ENCODE results near the gene SLC6A5.

Gene SLC6A5

DNA sequence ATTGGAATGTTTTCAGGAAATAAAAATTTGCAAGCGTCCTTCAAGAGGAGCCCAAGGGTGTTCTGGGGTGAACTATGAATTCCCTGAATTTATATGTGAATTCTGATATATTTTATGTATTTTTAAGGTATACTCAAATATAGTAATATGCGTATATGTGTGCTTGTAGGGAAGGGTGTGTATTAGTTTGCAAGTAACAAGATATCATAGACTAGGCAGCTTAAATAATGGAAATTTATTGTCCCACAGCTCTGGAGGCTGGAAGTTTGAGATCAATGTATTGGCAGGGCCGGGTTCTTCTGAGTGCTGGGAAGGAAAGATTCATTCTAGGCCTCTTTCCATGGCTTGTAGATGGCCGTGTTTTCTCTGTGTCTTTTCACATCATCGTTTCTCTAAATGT lies 16.2 kb upstream of the SLC6A5 start:
- Histone ChIP-seq H3K4me3 (ENCODE audit: low read depth in 1 of 2, low read length in 1 of 2) (no peak overlapping the region), H3K27ac (no peak overlapping the region)
- TF ChIP-seq, protein P1, sequence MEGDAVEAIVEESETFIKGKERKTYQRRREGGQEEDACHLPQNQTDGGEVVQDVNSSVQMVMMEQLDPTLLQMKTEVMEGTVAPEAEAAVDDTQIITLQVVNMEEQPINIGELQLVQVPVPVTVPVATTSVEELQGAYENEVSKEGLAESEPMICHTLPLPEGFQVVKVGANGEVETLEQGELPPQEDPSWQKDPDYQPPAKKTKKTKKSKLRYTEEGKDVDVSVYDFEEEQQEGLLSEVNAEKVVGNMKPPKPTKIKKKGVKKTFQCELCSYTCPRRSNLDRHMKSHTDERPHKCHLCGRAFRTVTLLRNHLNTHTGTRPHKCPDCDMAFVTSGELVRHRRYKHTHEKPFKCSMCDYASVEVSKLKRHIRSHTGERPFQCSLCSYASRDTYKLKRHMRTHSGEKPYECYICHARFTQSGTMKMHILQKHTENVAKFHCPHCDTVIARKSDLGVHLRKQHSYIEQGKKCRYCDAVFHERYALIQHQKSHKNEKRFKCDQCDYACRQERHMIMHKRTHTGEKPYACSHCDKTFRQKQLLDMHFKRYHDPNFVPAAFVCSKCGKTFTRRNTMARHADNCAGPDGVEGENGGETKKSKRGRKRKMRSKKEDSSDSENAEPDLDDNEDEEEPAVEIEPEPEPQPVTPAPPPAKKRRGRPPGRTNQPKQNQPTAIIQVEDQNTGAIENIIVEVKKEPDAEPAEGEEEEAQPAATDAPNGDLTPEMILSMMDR (IDR thresholded peaks at IDR 0.05): no peak

GRCh38 chr11:20584093-20584774 lies 15.2 kb upstream of the SLC6A5 start:
- peaks cover 17% of the 10 kb centered on the region for H3K27me3 ChIP-seq
- TF ChIP-seq, protein P1 (IDR thresholded peaks at IDR 0.05): no peak
- H3K27ac ChIP-seq: no peak overlapping the region
- no peaks in the 10 kb centered on the region for H3K9me3 ChIP-seq
- H3K36me3 ChIP-seq: no peaks in the 10 kb centered on the region
- no peak overlapping the region for H3K4me3 ChIP-seq (ENCODE audit: low read depth in 1 of 2, low read length in 1 of 2)
- no peaks in the 10 kb centered on the region for H3K4me1 ChIP-seq (ENCODE audit: control insufficient read depth in 1 of 2, insufficient read depth in 1 of 2, low read depth in 1 of 2, low read length in 1 of 2)

More for the DNA sequence above, 16.2 kb upstream of the SLC6A5 start:
- Histone ChIP-seq H3K36me3 (no peaks in the 10 kb centered on the region), H3K27me3 (peaks cover 7% of the 10 kb centered on the region), H3K9me3 (no peaks in the 10 kb centered on the region), H3K4me1 (ENCODE audit: control insufficient read depth in 1 of 2, insufficient read depth in 1 of 2, low read depth in 1 of 2, low read length in 1 of 2) (no peaks in the 10 kb centered on the region)

DNA sequence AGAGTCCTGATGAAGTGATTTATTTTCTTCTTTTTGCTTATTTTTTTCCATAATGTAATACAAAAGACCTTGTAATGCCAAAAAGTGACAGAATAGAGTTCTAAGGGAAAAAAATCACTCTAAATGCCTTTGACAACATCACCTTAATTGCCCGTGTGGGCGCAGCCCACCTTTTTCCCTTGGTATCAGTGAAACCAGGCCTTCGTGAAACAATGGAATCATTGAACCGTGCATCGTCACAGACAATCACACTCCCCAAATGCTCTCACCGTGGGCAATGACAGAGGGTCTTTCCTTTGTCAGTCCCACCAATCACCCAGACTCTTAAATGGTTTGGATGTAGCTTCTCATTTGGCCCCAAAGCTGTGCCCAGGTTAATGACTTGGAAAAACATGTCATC lies 9.6 kb upstream of the SLC6A5 start:
- Histone ChIP-seq H3K4me3 (ENCODE audit: low read depth in 1 of 2, low read length in 1 of 2) (no peak overlapping the region), H3K9me3 (no peaks in the 10 kb centered on the region), H3K27ac (no peak overlapping the region), H3K4me1 (ENCODE audit: control insufficient read depth in 1 of 2, insufficient read depth in 1 of 2, low read depth in 1 of 2, low read length in 1 of 2) (no peaks in the 10 kb centered on the region), H3K36me3 (no peaks in the 10 kb centered on the region), H3K27me3 (peaks cover 61% of the 10 kb centered on the region)
- TF ChIP-seq, protein P1 (IDR thresholded peaks at IDR 0.05): no peak

DNA sequence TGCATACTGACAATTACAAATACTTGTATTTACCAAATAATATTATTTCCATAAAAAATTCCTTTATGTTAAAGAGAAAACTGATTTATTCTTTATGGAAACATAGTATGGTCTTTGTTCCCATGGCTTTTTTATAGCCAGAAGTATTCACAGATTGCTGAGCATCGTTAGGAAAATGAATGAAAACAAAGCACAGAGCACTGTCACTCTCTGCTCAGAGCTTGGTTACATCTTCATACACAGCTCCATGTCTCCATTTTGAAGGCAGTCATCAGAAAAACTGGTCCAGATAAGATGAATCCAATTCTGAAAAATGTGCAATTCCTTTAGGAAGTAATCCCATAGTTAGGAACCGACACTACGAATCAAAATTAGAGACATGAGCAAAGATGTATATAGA lies 9.0 kb upstream of the SLC6A5 start:
- Histone ChIP-seq H3K4me1 (ENCODE audit: control insufficient read depth in 1 of 2, insufficient read depth in 1 of 2, low read depth in 1 of 2, low read length in 1 of 2) (no peaks in the 10 kb centered on the region), H3K4me3 (ENCODE audit: low read depth in 1 of 2, low read length in 1 of 2) (no peak overlapping the region), H3K9me3 (no peaks in the 10 kb centered on the region), H3K27me3 (peaks cover 67% of the 10 kb centered on the region), H3K36me3 (no peaks in the 10 kb centered on the region), H3K27ac (no peak overlapping the region)
- TF ChIP-seq, protein P1 (IDR thresholded peaks at IDR 0.05): no peak

DNA sequence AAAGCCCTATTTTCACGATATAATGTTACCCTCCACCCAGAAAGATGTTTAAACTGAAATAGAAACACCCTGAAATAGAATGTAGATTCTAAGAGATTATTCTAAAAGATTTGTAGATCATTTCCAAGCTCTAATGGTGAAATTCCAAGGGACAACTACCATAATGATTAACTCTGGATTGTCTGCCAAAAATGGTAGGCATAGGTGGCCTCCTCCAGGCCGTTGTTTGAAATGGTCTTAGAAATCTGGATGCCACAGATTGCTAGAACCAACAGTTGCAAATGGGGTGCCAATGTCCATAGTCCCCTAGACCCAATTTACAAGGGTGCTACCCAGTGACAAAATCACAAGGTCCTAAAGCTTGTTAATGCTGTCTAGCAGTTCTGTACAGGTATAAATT lies 6.7 kb upstream of the SLC6A5 start:
- H3K36me3 ChIP-seq: no peaks in the 10 kb centered on the region
- no peaks in the 10 kb centered on the region for H3K9me3 ChIP-seq
- no peaks in the 10 kb centered on the region for H3K4me1 ChIP-seq (ENCODE audit: control insufficient read depth in 1 of 2, insufficient read depth in 1 of 2, low read depth in 1 of 2, low read length in 1 of 2)
- peaks cover 87% of the 10 kb centered on the region for H3K27me3 ChIP-seq
- no peak overlapping the region for H3K27ac ChIP-seq
- TF ChIP-seq, protein P1 (IDR thresholded peaks at IDR 0.05): no peak
- no peak overlapping the region for H3K4me3 ChIP-seq (ENCODE audit: low read depth in 1 of 2, low read length in 1 of 2)
